GM10266 (cell line): Measurements from ENCODE around the gene CTNNA2.

Experiments used
- DNase-seq: peaks from one replicate; pipeline ENCODE4 v3.0.0; 2012; ENCODE audit errors: extremely low spot score
- CTCF ChIP-seq: IDR thresholded peaks from 2 replicates; pipeline ENCODE4 v1.5.1; 2012; ENCODE audit warnings: mild to moderate bottlenecking, low read depth; ENCODE audit not compliant: control insufficient read depth, insufficient read depth; ENCODE audit errors: missing control alignments

Gene CTNNA2

GRCh38 chr2:79771493-79771892, 258.6 kb downstream of the CTNNA2 start:
- DNase-seq: no peak
- TF ChIP-seq CTCF: no peak

GRCh38 chr2:79774016-79774415, 261.2 kb downstream of the CTNNA2 start:
- DNase-seq: no peak
- no peak for TF ChIP-seq CTCF

GRCh38 chr2:79776461-79776860, 263.6 kb downstream of the CTNNA2 start:
- DNase-seq: no peak
- no peak for TF ChIP-seq CTCF

GRCh38 chr2:79780781-79781180, 267.9 kb downstream of the CTNNA2 start:
- DNase-seq: no peak
- no peak for TF ChIP-seq CTCF

GRCh38 chr2:79782576-79783452, 270.0 kb downstream of the CTNNA2 start:
- DNase-seq: no peak
- TF ChIP-seq CTCF: no peak

GRCh38 chr2:79788952-79789651, 276.3 kb downstream of the CTNNA2 start:
- no peak for DNase-seq
- no peak for TF ChIP-seq CTCF

- TF ChIP-seq CTCF: no peak
- DNase-seq: no peak
Observed at GRCh38 chr2:79789811-79790210, 277.0 kb downstream of the CTNNA2 start.
